SK-N-SH treated with all-trans-retinoic acid at 6 μM for 48 hours (cell line): ENCODE results near the gene TMEM62.

Experiments used
- ARNTL ChIP-seq: fragments of 450-650 bp; formaldehyde crosslinking; IDR thresholded peaks from 2 replicates; pipeline ENCODE4 v1.5.0; 2020; ENCODE audit warnings: low read depth, mild to moderate bottlenecking, moderate library complexity, borderline replicate concordance
- CREB5 ChIP-seq: fragments of 250-450 bp; sonication (Bioruptor Pico); IDR thresholded peaks from 2 replicates; pipeline ENCODE4 v1.5.1; 2020; ENCODE audit warnings: low read depth, mild to moderate bottlenecking, moderate library complexity
- CSRNP3 ChIP-seq: fragments of 250-450 bp; sonication (Bioruptor Pico); IDR thresholded peaks from 2 replicates; pipeline ENCODE4 v1.5.1; 2021; ENCODE audit warnings: mild to moderate bottlenecking, moderate library complexity
- OSR1 ChIP-seq: fragments of 250-450 bp; sonication (Bioruptor Pico); IDR thresholded peaks from 2 replicates; pipeline ENCODE4 v1.8.0; 2022; ENCODE audit warnings: moderate library complexity, mild to moderate bottlenecking, inconsistent platforms
- PATZ1 ChIP-seq: fragments of 250-450 bp; sonication (Bioruptor Pico); IDR thresholded peaks from 2 replicates; pipeline ENCODE4 v1.8.0; 2020; ENCODE audit warnings: mild to moderate bottlenecking, moderate library complexity, borderline replicate concordance
- POU6F1 ChIP-seq: fragments of 250-450 bp; sonication (Bioruptor Pico); IDR thresholded peaks from 2 replicates; pipeline ENCODE4 v1.8.0; 2021; ENCODE audit warnings: low read depth, mild to moderate bottlenecking, moderate library complexity, borderline replicate concordance
- TCF4 ChIP-seq: fragments of 250-450 bp; sonication (Bioruptor Pico); IDR thresholded peaks from 2 replicates; pipeline ENCODE4 v1.8.0; 2021; ENCODE audit warnings: mild to moderate bottlenecking, moderate library complexity, borderline replicate concordance
- TSHZ2 ChIP-seq: fragments of 250-450 bp; sonication (Bioruptor Pico); IDR thresholded peaks from 2 replicates; pipeline ENCODE4 v1.5.0; 2020; ENCODE audit warnings: mild to moderate bottlenecking, moderate library complexity
- ZC3H10 ChIP-seq: fragments of 250-450 bp; sonication (Bioruptor Pico); IDR thresholded peaks from 2 replicates; pipeline ENCODE4 v1.5.1; 2021; ENCODE audit warnings: mild to moderate bottlenecking, moderate library complexity
- ZFP3 ChIP-seq: fragments of 250-450 bp; sonication (Bioruptor Pico); IDR thresholded peaks from 2 replicates; pipeline ENCODE4 v1.5.0; 2020; ENCODE audit warnings: mild to moderate bottlenecking, moderate library complexity
- ZNF565 ChIP-seq: fragments of 450-650 bp; formaldehyde crosslinking; conservative IDR thresholded peaks from 2 replicates; pipeline ENCODE4 v1.5.0; 2020; ENCODE audit warnings: low read depth, mild to moderate bottlenecking, moderate library complexity
- ZNF70 ChIP-seq: fragments of 450-650 bp; formaldehyde crosslinking; IDR thresholded peaks from 2 replicates; pipeline ENCODE4 v1.5.0; 2020; ENCODE audit warnings: mild to moderate bottlenecking, moderate library complexity
- ZNF8 ChIP-seq: fragments of 450-650 bp; formaldehyde crosslinking; IDR thresholded peaks from 2 replicates; pipeline ENCODE4 v1.5.0; 2020; ENCODE audit warnings: mild to moderate bottlenecking, moderate library complexity

- TF ChIP-seq ARNTL (CRISPR knock-in tag) (no peak), PATZ1 (CRISPR knock-in tag) (no peak), CSRNP3 (CRISPR knock-in tag) (no peak), ZFP3 (no peak), ZC3H10 (CRISPR knock-in tag) (no peak), ZNF8 (no peak), TCF4 (CRISPR knock-in tag) (no peak), CREB5 (CRISPR knock-in tag) (no peak), POU6F1 (CRISPR knock-in tag) (no peak), TSHZ2 (no peak), OSR1 (no peak), ZNF565 (CRISPR knock-in tag) (no peak), ZNF70 (no peak)
These were observed 32.5 kb downstream of the TMEM62 start for GRCh38 chr15:43165801-43166325.
